ENCODE results near the gene DKK3. TPM values are rescaled to one million over a fixed set of nuclear protein-coding genes. Genes with fewer than 3 reads are reported as not detected.

DKK3 gene
- total RNA-seq, 1 donor from 2014 or later, result 67.7 TPM

- no peak for DNase-seq
Observed at GRCh38 chr11:12029738-12030363, 21.4 kb upstream of the DKK3 start.

- no peak for DNase-seq
Observed at GRCh38 chr11:12029119-12029518, 20.7 kb upstream of the DKK3 start.

DNA sequence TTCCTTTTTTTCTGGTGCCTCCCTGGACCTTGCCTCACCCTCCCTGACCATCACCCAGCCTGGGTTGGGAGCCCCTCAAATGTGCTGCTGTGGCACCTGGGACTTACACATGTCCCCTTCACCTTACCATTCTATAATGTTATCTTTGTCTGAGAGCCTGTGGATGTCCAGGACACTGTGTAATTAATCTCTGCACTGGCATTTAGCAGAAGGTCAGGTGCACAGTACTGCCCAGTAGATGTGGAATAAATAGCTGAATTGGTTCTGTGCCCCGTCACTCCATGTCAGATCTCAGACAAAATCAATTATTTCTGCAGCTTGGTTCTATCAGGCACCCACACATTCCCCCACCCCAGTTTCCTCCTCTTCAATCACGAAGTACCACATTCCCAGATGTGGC, 19.9 kb upstream of the DKK3 start:
- no peak for DNase-seq

GRCh38 chr11:12026331-12027211, 18.1 kb upstream of the DKK3 start:
- DNase-seq, result no peak

- no peak for DNase-seq
Observed at GRCh38 chr11:12024254-12024926, 16.0 kb upstream of the DKK3 start.

- no peak for DNase-seq
Observed at GRCh38 chr11:12023015-12023414, 14.6 kb upstream of the DKK3 start.

DNA sequence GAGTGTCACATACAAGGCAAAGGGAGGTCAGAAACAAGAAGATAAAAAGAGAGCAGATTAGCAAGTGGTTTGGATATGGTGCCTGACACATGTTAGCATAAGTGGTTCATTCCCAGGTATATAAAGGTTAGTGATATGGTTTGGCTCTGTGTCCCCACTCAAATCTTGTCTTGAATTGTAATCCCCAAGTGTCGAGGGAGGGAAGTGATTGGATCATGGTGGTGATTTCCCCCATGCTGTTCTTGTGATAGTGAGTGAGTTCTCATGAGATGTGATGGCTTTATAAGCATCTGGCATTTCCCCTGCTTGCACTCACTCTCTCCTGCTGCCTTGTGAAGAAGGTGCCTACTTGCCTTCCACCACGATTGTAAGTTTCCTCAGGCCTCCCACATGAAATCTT, 12.1 kb upstream of the DKK3 start:
- no peak for DNase-seq

DNA sequence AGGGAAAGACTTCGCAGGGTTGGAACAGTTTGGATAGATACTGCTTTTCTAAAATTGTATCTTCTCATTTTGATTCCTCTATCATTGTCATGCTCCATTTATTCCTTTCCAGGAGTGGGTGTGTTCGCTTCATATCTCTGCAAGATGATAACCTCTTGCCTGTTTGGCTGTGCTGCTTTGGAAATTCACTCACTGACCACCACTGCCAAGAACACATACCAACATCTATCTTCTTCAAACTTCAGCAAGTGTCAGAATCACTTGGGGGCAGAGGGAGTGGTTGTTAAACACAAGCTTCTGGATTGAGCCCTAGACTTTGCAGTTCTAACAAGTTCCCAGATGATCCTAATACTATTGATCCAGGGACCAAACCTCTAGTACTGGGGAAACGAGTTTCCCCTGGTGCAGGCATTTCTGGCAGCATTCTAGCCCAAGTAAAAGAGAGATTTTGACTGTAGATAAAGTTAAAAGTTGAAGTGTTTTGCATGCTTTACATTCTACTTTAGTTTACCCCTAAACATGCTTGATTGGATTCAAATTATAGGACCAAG, 11.5 kb upstream of the DKK3 start:
- peak; percentile 85 for DNase-seq

GRCh38 chr11:12019337-12019736, 10.9 kb upstream of the DKK3 start:
- peak; percentile 88 for DNase-seq

- DNase-seq, result no peak
Observed at GRCh38 chr11:12017865-12018453, 9.5 kb upstream of the DKK3 start.

DNA sequence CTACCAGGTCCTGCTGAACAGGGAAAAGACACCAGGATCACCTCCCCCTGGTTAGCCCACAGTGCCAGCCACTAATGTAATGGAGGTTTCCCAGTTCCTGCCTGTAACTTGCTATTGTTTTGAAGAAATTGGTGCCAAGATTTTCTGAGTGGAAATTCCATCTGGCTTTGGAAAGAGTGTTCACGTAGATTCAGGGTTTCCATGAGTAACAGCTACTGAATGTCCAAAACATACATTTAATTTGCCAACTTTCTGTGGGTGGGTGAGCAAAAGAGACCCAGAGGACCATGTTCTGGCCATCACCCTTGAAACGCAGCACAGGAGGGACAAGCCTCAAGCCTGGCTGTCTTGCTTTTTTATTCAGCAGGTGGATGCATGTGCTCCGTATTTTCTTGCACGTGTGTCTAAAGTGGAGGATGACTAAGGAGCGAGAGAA, 8.8 kb upstream of the DKK3 start:
- DNase-seq, result peak; percentile 48

- DNase-seq, result no peak
Observed at GRCh38 chr11:12016246-12016645, 7.8 kb upstream of the DKK3 start.

GRCh38 chr11:12015486-12015885, 7.1 kb upstream of the DKK3 start:
- no peak for DNase-seq

GRCh38 chr11:12013781-12014180, 5.4 kb upstream of the DKK3 start:
- DNase-seq, result no peak

DNA sequence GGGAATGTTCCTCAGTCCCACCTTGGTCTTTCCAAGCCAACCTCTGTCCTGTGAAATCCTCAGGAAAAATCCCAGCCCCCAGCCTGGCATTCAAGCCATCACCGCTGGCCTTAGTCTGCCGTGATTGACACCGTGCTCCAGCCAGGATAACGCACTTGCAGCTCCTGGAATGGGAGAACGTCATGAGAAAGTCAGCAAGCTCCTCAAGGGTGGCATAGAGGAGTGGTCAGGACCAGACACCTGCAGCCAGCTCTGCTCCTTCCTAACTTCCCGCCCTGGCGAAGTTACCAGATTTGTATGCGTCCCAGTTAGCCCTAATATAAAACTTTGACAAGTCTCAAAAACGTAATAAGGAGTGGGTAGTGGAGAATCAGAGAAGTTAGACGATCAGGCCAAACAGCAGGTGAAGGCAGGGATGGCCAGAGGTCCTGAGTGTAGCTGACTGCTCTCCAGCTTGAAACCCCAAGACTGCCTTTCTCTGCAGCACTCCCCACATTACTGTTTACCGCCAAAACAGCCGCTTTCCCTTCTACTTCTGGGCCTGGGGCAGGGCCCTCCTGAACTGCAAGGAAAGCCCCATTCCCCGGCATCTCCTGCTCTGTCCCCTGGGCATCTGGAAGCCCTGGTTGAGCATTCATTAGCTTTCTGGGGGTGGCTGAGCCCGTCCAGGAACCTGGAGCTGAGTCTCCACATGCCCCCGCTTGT, 1.3 kb upstream of the DKK3 start:
- DNase-seq, result no peak

DNA sequence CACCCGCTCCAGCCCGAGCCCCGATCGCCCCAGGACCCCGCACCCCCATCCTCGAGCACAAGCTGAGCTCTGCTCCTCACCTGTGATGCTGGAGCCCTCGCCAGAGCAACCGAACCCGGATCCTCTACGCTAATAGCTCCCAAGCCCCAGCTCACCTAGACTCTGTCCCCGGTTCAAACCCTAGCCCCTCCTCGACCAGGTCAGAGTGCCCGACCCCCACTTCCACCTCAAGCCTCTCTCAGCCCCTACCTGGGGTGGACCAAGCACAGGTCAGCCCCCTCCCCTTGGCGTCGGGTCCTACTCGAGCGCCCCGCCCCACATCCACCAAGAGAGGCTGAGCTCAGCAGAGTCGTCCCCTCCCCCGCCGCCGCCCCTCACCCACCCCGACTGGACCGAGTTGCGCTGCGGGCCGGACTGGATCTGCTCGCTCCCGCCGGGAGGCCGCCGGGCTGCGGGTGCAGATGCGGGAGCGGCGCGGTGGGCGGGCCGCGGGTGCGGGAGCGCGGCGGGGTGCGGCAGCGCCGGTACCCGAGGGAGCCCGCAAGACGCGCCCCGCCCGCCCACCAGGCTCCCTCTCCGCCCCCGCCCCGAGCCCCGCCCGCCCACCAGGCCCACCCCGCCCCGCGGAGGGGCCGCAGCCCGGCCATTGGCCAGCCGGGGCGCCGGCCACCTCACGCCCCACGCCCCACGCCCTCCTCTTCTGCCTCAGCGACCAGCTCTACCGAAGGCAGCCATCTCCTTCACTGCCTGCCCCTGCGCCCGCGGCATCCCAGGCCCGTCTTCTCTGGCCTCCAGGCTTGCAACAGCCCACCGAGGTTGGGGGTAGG, 577 bp upstream of the DKK3 start:
- DNase-seq, result no peak

DNA sequence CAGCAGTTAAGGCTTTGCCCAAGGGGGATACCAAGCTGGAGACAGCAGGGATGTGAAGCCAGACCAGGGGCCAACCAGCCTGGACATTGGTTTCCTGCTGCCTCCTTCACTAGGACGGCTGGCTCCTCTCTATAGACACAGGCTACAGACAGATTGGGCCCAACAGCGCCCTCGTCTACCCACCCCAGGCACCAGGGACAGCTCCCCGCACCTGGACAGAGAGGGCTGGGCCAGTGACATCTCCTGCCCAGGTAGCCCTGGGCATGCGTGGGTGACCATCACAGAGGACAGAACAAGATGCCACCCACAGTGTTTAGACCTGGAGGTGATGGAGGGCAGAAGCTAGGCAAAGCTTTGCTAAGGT, 1.2 kb downstream of the DKK3 start:
- DNase-seq, result no peak

DNA sequence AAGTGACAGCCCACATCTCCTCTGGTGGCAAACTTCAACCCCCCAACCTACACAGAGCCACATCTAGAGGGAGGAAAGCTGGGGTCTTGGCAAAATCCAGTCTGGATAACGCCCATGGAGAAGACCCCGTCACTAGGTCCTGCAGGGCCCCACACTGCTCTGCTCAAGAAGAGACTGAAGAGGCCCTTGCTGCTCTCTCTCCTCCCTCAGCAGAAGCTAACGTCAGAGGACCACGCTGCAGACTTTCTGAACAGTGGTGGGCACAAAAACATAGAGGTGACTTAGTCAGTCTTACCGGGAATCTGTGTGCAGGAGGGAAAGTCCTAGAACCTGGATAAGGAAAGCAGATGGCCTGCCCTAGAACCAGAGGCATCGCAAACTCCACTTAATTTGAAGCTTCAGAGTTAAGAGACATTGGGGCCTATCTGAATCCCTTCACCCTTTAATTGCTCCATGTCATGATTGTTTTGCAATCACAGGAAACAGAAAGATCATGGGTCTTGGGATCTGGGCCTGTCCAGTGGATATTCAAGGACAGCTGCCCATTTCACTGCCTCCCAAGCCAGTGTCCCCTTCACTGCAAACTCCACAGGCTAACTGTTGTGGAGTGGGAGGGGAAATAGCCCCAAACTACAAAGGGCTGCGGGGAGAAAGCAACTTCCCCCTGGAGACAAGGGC, 1.7 kb downstream of the DKK3 start:
- DNase-seq, result no peak

GRCh38 chr11:12005476-12005875, 3.0 kb downstream of the DKK3 start:
- DNase-seq, result no peak

GRCh38 chr11:12005061-12005460, 3.4 kb downstream of the DKK3 start:
- DNase-seq, result no peak
